ENCODE measurements around the gene IRF7.

IRF7 gene

GRCh38 chr11:563066-563811 lies 52.5 kb downstream of the IRF7 start:
- no peak for DNase-seq

All from T-helper 9 cell (primary cell).